Uterus (tissue), 2 donors: Measurements from ENCODE around the gene PPP1R2B.

Source experiments
- CTCF ChIP-seq, 4 experiments: fragments of 200-600 bp in 2 of 4; fragments of 450-650 bp in 2 of 4; sonication (generic) in 2 of 4; IDR thresholded peaks; one replicate each; pipeline ENCODE4 v1.5.1; 2016 to 2019; ENCODE audit warnings: antibody characterized with exemption in 4 of 4, mild to moderate bottlenecking in 2 of 4, moderate library complexity in 1 of 4
- POLR2A ChIP-seq, 2 donors: fragments of 450-650 bp; IDR thresholded peaks; one replicate each; pipeline ENCODE4 v1.6.1; 2016; ENCODE audit warnings: antibody characterized with exemption in 2 of 2, mild to moderate bottlenecking in 1 of 2, moderate library complexity in 1 of 2

GRCh38 chr5:156815988-156816599 is 34.0 kb upstream of the PPP1R2B start:
- TF ChIP-seq CTCF (IDR thresholded peaks at IDR 0.05) (peak; percentile 10 to 39 (median 24)), POLR2A (IDR thresholded peaks at IDR 0.05) (no peak)
